Parathyroid adenoma (tissue), 2 donors: Measurements from ENCODE around the gene NPTXR.

Experiments
- H2AFZ ChIP-seq: fragments of 300-600 bp; sonication (generic); one replicate; pipeline ENCODE4 v1.7.0; 2017; ENCODE audit warnings: antibody characterized with exemption, mild to moderate bottlenecking
- H3K27ac ChIP-seq: fragments of 300-600 bp; sonication (generic); one replicate; pipeline ENCODE4 v1.7.0; 2017
- H3K27me3 ChIP-seq: fragments of 300-600 bp; sonication (generic); one replicate; pipeline ENCODE4 v1.7.0; 2017; ENCODE audit warnings: low read length; ENCODE audit not compliant: control insufficient read depth, insufficient read depth
- H3K36me3 ChIP-seq: fragments of 300-600 bp; sonication (generic); one replicate; pipeline ENCODE4 v1.7.0; 2017; ENCODE audit warnings: low read length; ENCODE audit not compliant: control insufficient read depth, insufficient read depth
- H3K4me1 ChIP-seq: fragments of 300-600 bp; sonication (generic); one replicate; pipeline ENCODE4 v1.7.0; 2017; ENCODE audit warnings: control low read depth
- H3K4me2 ChIP-seq: fragments of 300-600 bp; sonication (generic); one replicate; pipeline ENCODE4 v1.7.0; 2017; ENCODE audit warnings: low read length
- H3K4me3 ChIP-seq: fragments of 300-600 bp; sonication (generic); one replicate; pipeline ENCODE4 v1.7.0; 2017; ENCODE audit warnings: low read depth, low read length
- H3K79me2 ChIP-seq: fragments of 300-600 bp; sonication (generic); one replicate; pipeline ENCODE4 v1.7.0; 2017; ENCODE audit warnings: control low read depth
- H3K9ac ChIP-seq: fragments of 300-600 bp; sonication (generic); one replicate; pipeline ENCODE4 v1.7.0; 2017; ENCODE audit warnings: mild to moderate bottlenecking
- H3K9me3 ChIP-seq: fragments of 300-600 bp; sonication (generic); one replicate; pipeline ENCODE4 v1.7.0; 2017; ENCODE audit warnings: low read length; ENCODE audit not compliant: control insufficient read depth
- TF ChIP-seq, protein P1 (sequence below): fragments of 300-600 bp; sonication (generic); IDR thresholded peaks from one replicate; pipeline ENCODE4 v1.7.0; 2017; ENCODE audit warnings: antibody characterized with exemption, mild to moderate bottlenecking
- donor health status: primary hyperparathyroidism.

Gene NPTXR

DNA sequence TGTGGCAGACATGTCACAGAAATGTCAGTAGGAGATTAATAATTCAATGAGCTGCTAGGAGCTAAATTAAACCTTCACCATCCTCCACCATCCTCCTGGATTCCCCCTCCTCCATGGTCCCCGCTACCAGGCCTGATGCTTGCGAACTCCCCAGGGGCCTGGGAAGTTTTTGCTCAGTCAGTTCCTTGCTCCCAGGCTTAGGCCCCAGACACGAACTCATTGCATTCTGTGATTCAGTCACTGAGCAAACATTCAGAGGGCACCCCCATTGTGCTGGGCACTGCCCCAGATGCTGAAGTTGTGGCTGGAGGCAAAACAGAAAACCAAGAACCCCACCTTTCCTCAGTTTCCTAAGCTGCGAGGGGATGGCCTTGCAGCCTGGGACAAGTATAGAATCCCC is 14.3 kb downstream of the NPTXR start:
- Histone ChIP-seq H3K27me3 (no peaks in the 10 kb centered on the region), H2AFZ (no peak overlapping the region), H3K9me3 (no peaks in the 10 kb centered on the region), H3K36me3 (no peaks in the 10 kb centered on the region), H3K4me2 (no peak overlapping the region), H3K9ac (no peak overlapping the region), H3K27ac (no peak overlapping the region), H3K79me2 (no peaks in the 10 kb centered on the region), H3K4me3 (no peak overlapping the region), H3K4me1 (no peaks in the 10 kb centered on the region)
- TF ChIP-seq, protein P1, sequence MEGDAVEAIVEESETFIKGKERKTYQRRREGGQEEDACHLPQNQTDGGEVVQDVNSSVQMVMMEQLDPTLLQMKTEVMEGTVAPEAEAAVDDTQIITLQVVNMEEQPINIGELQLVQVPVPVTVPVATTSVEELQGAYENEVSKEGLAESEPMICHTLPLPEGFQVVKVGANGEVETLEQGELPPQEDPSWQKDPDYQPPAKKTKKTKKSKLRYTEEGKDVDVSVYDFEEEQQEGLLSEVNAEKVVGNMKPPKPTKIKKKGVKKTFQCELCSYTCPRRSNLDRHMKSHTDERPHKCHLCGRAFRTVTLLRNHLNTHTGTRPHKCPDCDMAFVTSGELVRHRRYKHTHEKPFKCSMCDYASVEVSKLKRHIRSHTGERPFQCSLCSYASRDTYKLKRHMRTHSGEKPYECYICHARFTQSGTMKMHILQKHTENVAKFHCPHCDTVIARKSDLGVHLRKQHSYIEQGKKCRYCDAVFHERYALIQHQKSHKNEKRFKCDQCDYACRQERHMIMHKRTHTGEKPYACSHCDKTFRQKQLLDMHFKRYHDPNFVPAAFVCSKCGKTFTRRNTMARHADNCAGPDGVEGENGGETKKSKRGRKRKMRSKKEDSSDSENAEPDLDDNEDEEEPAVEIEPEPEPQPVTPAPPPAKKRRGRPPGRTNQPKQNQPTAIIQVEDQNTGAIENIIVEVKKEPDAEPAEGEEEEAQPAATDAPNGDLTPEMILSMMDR: no peak

DNA sequence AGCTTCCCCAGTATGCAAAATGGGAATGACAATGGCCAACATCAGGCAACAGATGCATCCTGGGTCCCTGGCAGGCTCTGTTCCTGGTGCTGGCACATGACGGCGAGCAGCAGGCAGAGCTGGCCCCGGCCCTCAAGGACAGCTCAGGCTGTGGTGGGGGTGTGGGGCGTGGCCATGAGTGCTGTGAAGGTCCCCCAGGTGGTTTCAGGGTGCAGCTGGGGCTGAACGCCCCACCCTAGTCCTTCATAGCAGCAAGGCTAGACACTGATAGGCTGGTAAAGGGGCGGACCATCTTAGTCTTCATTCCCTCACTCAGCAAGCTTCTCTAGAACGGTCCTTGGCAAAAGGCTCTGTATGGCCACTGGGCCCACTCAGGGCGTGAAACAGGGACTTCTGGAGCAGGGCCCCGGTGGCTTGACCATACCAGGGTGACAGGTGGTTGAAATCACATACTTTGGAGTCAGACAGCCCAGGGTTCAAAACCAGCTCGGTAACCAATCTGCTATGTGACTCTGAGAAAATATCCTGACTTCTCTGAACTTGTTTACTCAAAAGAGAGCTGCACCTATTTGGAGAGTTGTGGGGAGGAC is 15.1 kb downstream of the NPTXR start:
- H3K36me3 ChIP-seq: no peaks in the 10 kb centered on the region

DNA sequence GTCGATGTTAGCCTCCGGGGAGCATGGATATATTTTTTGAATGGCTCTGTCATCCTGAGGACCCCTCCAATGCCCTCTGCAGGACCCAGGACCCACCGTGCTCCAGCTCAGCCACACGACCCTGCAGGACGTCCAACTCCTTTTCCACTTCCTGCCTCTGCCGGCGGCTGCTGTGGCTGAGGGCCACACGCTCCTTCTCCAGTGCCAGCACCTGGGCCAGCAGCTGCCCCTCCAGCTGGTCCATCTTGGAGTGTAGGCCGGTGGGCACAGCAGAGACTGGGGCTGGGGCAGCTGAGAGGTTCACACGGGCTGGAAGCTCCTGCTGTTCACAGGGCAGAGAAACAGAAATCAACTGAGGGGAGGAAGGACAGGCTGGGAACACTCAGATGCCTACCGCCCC is 15.6 kb downstream of the NPTXR start:
- H3K27me3 ChIP-seq: no peaks in the 10 kb centered on the region
- no peak overlapping the region for H2AFZ ChIP-seq

More for the DNA sequence above, 15.1 kb downstream of the NPTXR start:
- no peak overlapping the region for H3K4me3 ChIP-seq
- H3K9me3 ChIP-seq: no peaks in the 10 kb centered on the region
- TF ChIP-seq, protein P1: no peak
- H3K79me2 ChIP-seq: no peaks in the 10 kb centered on the region
- H3K27me3 ChIP-seq: no peaks in the 10 kb centered on the region
- H3K9ac ChIP-seq: no peak overlapping the region
- no peaks in the 10 kb centered on the region for H3K4me1 ChIP-seq
- no peak overlapping the region for H3K4me2 ChIP-seq
- H2AFZ ChIP-seq: no peak overlapping the region
- H3K27ac ChIP-seq: no peak overlapping the region

DNA sequence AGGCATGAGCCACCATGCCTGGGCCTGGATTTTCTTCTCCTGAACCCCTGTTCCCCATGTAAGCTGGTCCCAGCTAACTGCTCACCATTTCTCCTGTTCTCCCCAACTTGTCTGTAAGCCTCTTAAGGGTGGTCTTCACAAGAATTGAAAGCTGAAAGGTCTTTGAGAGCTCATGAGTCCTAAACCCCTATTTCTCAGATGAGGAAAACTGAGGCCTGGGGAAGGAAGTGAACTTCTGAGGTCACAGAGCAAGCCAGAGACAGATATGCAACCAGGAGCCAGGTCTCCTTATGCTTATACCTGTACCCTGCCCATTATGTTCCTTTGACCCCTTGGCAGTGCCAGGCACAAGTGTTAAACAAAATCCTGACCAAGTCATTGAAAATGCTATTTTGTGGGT is 16.3 kb downstream of the NPTXR start:
- H3K4me3 ChIP-seq: no peak overlapping the region

More for the DNA sequence above, 15.6 kb downstream of the NPTXR start:
- no peak overlapping the region for H3K4me3 ChIP-seq
- H3K79me2 ChIP-seq: no peaks in the 10 kb centered on the region
- no peaks in the 10 kb centered on the region for H3K36me3 ChIP-seq
- H3K9me3 ChIP-seq: no peaks in the 10 kb centered on the region
- TF ChIP-seq, protein P1: no peak
- H3K4me1 ChIP-seq: no peaks in the 10 kb centered on the region
- H3K9ac ChIP-seq: no peak overlapping the region
- H3K4me2 ChIP-seq: no peak overlapping the region
- H3K27ac ChIP-seq: no peak overlapping the region

DNA sequence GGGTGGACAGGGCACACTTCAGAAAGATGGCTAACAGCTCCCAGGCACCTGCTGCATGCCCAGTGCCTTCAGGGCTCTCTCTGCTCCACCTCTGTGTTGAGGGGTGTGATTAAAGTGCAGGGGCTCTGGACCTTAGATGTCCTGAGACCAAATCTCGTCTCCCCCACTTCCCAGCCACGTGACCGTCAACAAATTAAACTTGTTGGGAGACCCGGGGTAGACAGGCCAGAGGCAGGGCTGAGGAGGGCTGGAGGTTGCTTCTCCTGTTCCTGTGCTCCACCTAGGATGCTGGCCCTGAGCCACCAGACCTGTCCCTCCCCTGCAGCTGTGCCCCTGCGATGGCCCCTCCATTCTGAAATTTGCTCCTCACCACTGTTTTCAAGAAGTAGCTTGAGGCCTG is 17.0 kb downstream of the NPTXR start:
- Histone ChIP-seq H3K9me3 (no peaks in the 10 kb centered on the region), H3K4me2 (no peak overlapping the region), H3K4me3 (no peak overlapping the region), H2AFZ (no peak overlapping the region), H3K9ac (no peak overlapping the region), H3K27me3 (no peaks in the 10 kb centered on the region), H3K4me1 (no peaks in the 10 kb centered on the region), H3K36me3 (no peaks in the 10 kb centered on the region), H3K27ac (no peak overlapping the region), H3K79me2 (no peaks in the 10 kb centered on the region)
- TF ChIP-seq, protein P1: no peak

More for the DNA sequence above, 16.3 kb downstream of the NPTXR start:
- H3K36me3 ChIP-seq: no peaks in the 10 kb centered on the region
- no peaks in the 10 kb centered on the region for H3K9me3 ChIP-seq
- no peaks in the 10 kb centered on the region for H3K4me1 ChIP-seq
- no peaks in the 10 kb centered on the region for H3K79me2 ChIP-seq
- no peak overlapping the region for H3K4me2 ChIP-seq
- TF ChIP-seq, protein P1: no peak
- H3K27me3 ChIP-seq: no peaks in the 10 kb centered on the region
- H3K9ac ChIP-seq: no peak overlapping the region
- no peak overlapping the region for H3K27ac ChIP-seq
- H2AFZ ChIP-seq: no peak overlapping the region
